Esophagus squamous epithelium (tissue), 5 donors: Measurements from ENCODE around the gene EEIG1. TPM values are rescaled to one million over a fixed set of nuclear protein-coding genes. Genes with fewer than 3 reads are reported as not detected.
A peak's percentile ranks its signal among the peaks of the same experiment; 100 is the strongest.

ENCODE experiments used
- DNase-seq: peaks from one replicate; lab custom pipeline; 2025; lab: John Stamatoyannopoulos, UW
- H3K27ac ChIP-seq, 4 donors: fragments of 200-600 bp; sonication (generic); one replicate each; pipeline ENCODE4 v1.5.1; 2016 to 2019; ENCODE audit warnings: mild to moderate bottlenecking in 1 of 4
- H3K27me3 ChIP-seq, 4 donors: fragments of 200-600 bp; sonication (generic); 1 replicate in 3 of 4; 2 replicates in 1 of 4; pipeline versions ENCODE4 v1.5.1 to v1.6.0; 2017 to 2021; ENCODE audit warnings: antibody characterized with exemption in 1 of 4
- H3K36me3 ChIP-seq, 3 donors: fragments of 200-600 bp; sonication (generic); one replicate each; pipeline ENCODE4 v1.5.1; 2016 to 2019
- H3K4me1 ChIP-seq, 3 donors: fragments of 200-600 bp; sonication (generic); one replicate each; pipeline ENCODE4 v1.5.1; 2017 to 2019
- H3K4me3 ChIP-seq, 4 donors: fragments of 200-600 bp; sonication (generic); 1 replicate in 3 of 4; 2 replicates in 1 of 4; pipeline ENCODE4 v1.5.1; 2016 to 2019; ENCODE audit warnings: mild to moderate bottlenecking in 2 of 4, moderate library complexity in 1 of 4
- H3K9me3 ChIP-seq, 3 donors: fragments of 200-600 bp; sonication (generic); one replicate each; pipeline ENCODE4 v1.5.1; 2016 to 2019
- POLR2A ChIP-seq, 4 donors: fragments of 450-650 bp; IDR thresholded peaks; one replicate each; pipeline ENCODE4 v1.6.1; 2017; ENCODE audit warnings: antibody characterized with exemption in 4 of 4, mild to moderate bottlenecking in 4 of 4, moderate library complexity in 3 of 4
- WGBS, 2 donors: methylation state at CpG; one replicate each; pipeline ENCODE4 v1.1.5; 2018; 5-methylcytosine and 5-hydroxymethylcytosine counted together
- intact Hi-C: fragments of 100-400 bp; cut with DNase I; formaldehyde crosslinking; loops from one replicate; pipeline ENCODE4 v1.15.0; 2022
- total RNA-seq, 4 donors: library from RNA; depleted of rRNA; stranded (reverse); fragments of >200 nt; gene quantifications; one replicate each; pipeline ENCODE4 v1.1.0, GENCODE V29; 2016
- TF ChIP-seq, protein P1 (sequence below), 6 experiments: fragments of 450-650 bp in 4 of 6; fragments of 200-600 bp in 2 of 6; sonication (generic) in 2 of 6; IDR thresholded peaks; one replicate each; pipeline ENCODE4 v1.5.1; 2016 to 2019; ENCODE audit warnings: antibody characterized with exemption in 6 of 6, mild to moderate bottlenecking in 4 of 6, moderate library complexity in 4 of 6
- donor health status: DM: yes; HTN: yes; CAD: no.

Gene EEIG1
- 10 to 100 TPM; 16.9 to 65.0 (median 24.0) TPM for total RNA-seq

DNA sequence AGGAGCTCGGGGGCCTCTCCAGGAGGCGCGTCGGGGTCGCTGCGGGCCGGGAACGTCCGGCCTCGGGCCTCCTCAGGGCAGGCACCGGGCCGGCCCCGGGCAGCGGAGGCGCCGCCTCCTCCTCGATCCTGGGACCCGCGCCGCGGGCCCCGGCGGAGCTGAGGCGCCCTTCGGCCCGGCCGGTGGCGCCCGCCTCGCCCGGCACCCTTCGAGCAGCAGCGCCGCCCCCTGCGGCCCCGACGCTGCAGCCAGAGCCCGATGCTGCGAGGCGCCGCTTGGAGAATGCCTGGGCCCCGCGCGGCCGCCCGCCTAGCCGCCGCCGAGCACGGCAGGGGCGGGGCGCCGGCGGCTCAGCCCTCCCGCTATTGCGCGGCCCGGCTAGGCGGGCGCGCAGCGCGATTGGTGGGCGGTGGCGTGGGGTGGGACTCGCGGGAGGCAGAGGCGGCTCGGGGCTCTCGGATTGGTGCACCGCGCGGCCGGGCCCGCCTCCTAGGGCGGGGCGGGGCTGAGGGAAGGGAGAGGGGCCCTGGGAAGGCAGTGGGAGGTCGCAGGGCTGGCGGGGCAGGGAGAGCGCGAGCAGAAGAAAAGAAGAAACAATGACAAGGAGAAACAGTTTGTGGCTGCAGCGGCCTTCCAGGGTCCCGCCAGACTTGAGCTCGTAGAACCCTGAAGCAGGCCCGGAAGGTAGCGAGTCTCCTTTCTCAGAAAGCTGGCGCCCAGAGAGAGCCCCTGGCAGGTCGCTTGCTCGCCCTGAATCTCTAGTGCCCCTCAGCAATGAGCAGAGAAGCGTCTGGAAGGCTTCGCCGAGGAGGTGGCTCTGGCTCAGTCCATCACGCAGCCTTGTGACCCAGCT, at the start of gene EEIG1:
EEIG1 (minus strand) TSS at position 284 of the 853 bp plus-strand sequence. CDS start 852 bp downstream, outside the sequence.
- H3K27me3 ChIP-seq: no peaks in the 10 kb centered on the region
- no peaks in the 10 kb centered on the region for H3K9me3 ChIP-seq
- 0 to 1% methylated on average over 16 to 24 of the region's 93 CpGs for WGBS, 2 donors
- H3K36me3 ChIP-seq: no peaks in the 10 kb centered on the region
- peak within 1 kb of the TSS; percentile 89 to 99 (median 97) for H3K27ac ChIP-seq
- DNase-seq: peak; percentile 78
- H3K4me1 ChIP-seq: peaks cover 33 to 73% (median 41%) of the 10 kb centered on the region in 3 donors
- peak within 1 kb of the TSS; percentile 58 to 98 (median 91) for H3K4me3 ChIP-seq
- peak in 3 of 4 donors; percentile 37 to 77 (median 72) for TF ChIP-seq POLR2A (IDR thresholded peaks at IDR 0.05)
- TF ChIP-seq, protein P1, sequence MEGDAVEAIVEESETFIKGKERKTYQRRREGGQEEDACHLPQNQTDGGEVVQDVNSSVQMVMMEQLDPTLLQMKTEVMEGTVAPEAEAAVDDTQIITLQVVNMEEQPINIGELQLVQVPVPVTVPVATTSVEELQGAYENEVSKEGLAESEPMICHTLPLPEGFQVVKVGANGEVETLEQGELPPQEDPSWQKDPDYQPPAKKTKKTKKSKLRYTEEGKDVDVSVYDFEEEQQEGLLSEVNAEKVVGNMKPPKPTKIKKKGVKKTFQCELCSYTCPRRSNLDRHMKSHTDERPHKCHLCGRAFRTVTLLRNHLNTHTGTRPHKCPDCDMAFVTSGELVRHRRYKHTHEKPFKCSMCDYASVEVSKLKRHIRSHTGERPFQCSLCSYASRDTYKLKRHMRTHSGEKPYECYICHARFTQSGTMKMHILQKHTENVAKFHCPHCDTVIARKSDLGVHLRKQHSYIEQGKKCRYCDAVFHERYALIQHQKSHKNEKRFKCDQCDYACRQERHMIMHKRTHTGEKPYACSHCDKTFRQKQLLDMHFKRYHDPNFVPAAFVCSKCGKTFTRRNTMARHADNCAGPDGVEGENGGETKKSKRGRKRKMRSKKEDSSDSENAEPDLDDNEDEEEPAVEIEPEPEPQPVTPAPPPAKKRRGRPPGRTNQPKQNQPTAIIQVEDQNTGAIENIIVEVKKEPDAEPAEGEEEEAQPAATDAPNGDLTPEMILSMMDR (IDR thresholded peaks at IDR 0.05): peak in 1 of 6 experiments; percentile 11
- intact Hi-C loops: no loop called here

DNA sequence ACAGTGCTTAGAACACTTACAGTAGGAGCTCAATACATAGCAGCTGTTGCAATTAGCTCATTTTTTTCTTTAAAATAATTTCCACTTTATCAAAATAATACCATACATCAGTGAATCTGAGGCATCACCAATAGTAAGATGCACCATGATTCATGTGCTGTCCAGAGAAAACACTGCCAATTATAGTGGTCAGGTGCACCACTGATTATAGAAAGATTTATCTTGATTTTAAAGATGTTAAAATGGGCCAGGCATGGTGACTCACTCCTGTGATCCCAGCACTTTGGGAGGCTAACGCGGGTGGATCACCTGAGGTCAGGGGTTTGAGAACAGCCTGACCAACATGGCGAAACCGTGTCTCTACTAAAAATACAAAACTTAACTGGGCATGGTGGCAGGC, 46.9 kb upstream of the EEIG1 start:
- DNase-seq: no peak
- Histone ChIP-seq H3K27ac (peak overlapping the region in 2 of 4 donors; percentile 65 to 81), H3K4me1 (peaks cover 0 to 29% (median 2%) of the 10 kb centered on the region in 3 donors), H3K9me3 (no peaks in the 10 kb centered on the region), H3K27me3 (no peaks in the 10 kb centered on the region), H3K36me3 (no peaks in the 10 kb centered on the region), H3K4me3 (no peak overlapping the region)
- TF ChIP-seq, protein P1 (IDR thresholded peaks at IDR 0.05): no peak
- TF ChIP-seq POLR2A (IDR thresholded peaks at IDR 0.05): no peak
- intact Hi-C loops: no loop called here
- WGBS, 2 donors: 81 to 100% methylated on average over 2 to 4 of the region's 4 CpGs

DNA sequence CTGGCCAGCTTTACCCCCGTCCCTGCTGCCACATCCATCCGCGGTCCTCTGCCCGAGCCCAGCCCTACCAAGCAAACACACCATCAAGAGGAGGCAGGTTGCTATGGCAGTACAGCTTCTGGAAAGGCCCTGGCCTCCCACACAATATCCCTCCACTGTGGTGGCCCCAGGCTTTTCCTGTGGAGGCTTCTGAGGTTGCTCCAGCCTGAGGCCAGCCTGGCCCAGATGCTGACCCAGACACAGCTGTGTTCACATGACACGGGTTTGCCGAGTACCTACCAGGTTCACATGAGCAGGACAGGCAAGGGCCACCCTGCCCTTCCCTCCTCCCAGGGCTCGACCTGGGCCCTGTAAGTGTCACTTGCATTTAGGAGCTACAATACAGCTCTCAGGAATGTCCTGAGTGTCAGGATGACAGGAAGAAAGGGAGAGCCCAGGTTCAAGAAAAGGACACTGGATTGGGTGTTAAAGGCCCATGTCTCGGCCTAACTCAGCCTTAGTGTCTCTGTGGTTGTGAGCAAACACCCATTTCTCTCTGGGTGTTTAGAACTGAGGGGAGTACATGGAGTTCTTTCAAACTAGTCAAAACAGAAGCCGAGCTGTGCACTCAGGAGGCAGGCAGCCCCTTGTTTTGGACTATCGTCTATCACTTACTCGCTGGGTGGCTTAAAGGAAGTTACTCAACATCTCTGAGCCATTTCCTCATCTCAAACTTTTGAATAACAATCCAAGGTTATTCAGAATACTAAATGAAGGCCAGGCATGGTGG, 46.2 kb upstream of the EEIG1 start:
- no peak for DNase-seq
- no peaks in the 10 kb centered on the region for H3K36me3 ChIP-seq
- H3K4me3 ChIP-seq: no peak overlapping the region
- no peak for TF ChIP-seq POLR2A (IDR thresholded peaks at IDR 0.05)
- TF ChIP-seq, protein P1 (IDR thresholded peaks at IDR 0.05): no peak
- H3K4me1 ChIP-seq: peaks cover 0 to 30% (median 2%) of the 10 kb centered on the region in 3 donors
- peak overlapping the region; percentile 64 to 81 (median 72) for H3K27ac ChIP-seq
- no peaks in the 10 kb centered on the region for H3K9me3 ChIP-seq
- 53 to 66% methylated on average over 4 to 11 of the region's 11 CpGs for WGBS, 2 donors
- intact Hi-C loops: no loop called here
- no peaks in the 10 kb centered on the region for H3K27me3 ChIP-seq

DNA sequence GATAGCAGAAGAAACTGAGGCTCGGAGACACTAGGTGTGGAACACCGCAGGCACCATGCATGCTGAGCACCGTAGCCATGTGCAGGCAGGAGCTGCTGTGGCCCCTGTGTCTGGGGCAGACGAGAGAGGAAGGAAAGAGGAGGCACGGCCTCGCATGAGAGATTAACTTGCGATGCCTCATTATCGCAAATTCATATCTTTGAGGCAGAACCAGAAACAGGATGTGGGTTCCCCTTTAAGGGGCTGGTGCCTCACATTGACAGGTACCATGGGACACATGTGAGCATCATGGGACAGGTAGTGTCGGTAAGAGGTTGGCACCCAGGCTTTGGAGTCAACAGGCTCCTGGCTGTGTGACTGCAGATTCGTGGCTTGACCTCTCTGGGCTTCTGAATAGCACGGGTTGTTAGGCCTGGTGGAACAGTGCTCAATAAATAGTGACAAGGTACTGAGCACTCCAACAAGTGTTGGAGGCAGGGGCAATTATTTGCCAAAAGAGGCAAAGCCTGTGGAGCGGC, 45.5 kb upstream of the EEIG1 start:
- peak; percentile 45 for DNase-seq

More for the DNA sequence above, 45.5 kb upstream of the EEIG1 start:
- H3K36me3 ChIP-seq: no peaks in the 10 kb centered on the region
- H3K27me3 ChIP-seq: no peaks in the 10 kb centered on the region
- peak overlapping the region; percentile 64 to 81 (median 72) for H3K27ac ChIP-seq
- no peaks in the 10 kb centered on the region for H3K9me3 ChIP-seq
- intact Hi-C loops: no loop called here
- TF ChIP-seq, protein P1 (IDR thresholded peaks at IDR 0.05): no peak
- peak in 1 of 4 donors; percentile 52 for TF ChIP-seq POLR2A (IDR thresholded peaks at IDR 0.05)
- H3K4me1 ChIP-seq: peaks cover 0 to 30% (median 2%) of the 10 kb centered on the region in 3 donors
- H3K4me3 ChIP-seq: no peak overlapping the region
- WGBS, 2 donors: 78 to 82% methylated on average over 10 to 12 of the region's 12 CpGs
